HCT116 (cell line): ENCODE measurements around the gene MYO5C.

ENCODE experiments used
- CEBPB ChIP-seq: IDR thresholded peaks from 2 replicates; pipeline ENCODE4 v1.6.1; 2012; ENCODE audit warnings: low read depth
- EZH2phosphoT487 ChIP-seq: fragments of 200-600 bp; IDR thresholded peaks from 2 replicates; pipeline ENCODE4 v1.6.1; 2018; ENCODE audit warnings: antibody characterized with exemption, borderline replicate concordance
- FOSL1 ChIP-seq: IDR thresholded peaks from 2 replicates; pipeline ENCODE4 v1.6.1; 2012; ENCODE audit warnings: low read depth
- JUND ChIP-seq: IDR thresholded peaks from 2 replicates; pipeline ENCODE4 v1.6.1; 2012
- POLR2A ChIP-seq: IDR thresholded peaks from 2 replicates; pipeline ENCODE4 v1.7.0; 2011; ENCODE audit warnings: borderline replicate concordance; ENCODE audit not compliant: insufficient read depth, insufficient read length; ENCODE audit errors: extremely low read depth
- POLR2AphosphoS5 ChIP-seq: IDR thresholded peaks from 2 replicates; pipeline ENCODE4 v1.6.1; 2011; ENCODE audit warnings: mild to moderate bottlenecking, low read depth, low read length, moderate library complexity
- RAD21 ChIP-seq: IDR thresholded peaks from 2 replicates; pipeline ENCODE4 v1.6.1; 2012; ENCODE audit warnings: low read depth, mild to moderate bottlenecking
- SP1 ChIP-seq: IDR thresholded peaks from 2 replicates; pipeline ENCODE4 v1.6.1; 2012; ENCODE audit warnings: low read depth
- TF ChIP-seq, protein P1 (sequence below), 3 experiments: fragments of 200-600 bp in 1 of 3; sonication (generic) in 1 of 3; IDR thresholded peaks in 2 of 3; conservative IDR thresholded peaks in 1 of 3; 2 replicates each; pipeline ENCODE4 v1.5.1; 2012 to 2017; ENCODE audit warnings: low read depth in 2 of 3, low read length in 2 of 3, antibody characterized with exemption in 1 of 3, borderline replicate concordance in 1 of 3, control low read depth in 1 of 3, mild to moderate bottlenecking in 1 of 3, mixed read lengths in 1 of 3, mixed run types in 1 of 3, moderate library complexity in 1 of 3; ENCODE audit not compliant: insufficient read depth in 1 of 3
- TF ChIP-seq, protein P2 (sequence below): IDR thresholded peaks from 2 replicates; pipeline ENCODE4 v1.6.1; 2012; ENCODE audit warnings: low read depth

DNA sequence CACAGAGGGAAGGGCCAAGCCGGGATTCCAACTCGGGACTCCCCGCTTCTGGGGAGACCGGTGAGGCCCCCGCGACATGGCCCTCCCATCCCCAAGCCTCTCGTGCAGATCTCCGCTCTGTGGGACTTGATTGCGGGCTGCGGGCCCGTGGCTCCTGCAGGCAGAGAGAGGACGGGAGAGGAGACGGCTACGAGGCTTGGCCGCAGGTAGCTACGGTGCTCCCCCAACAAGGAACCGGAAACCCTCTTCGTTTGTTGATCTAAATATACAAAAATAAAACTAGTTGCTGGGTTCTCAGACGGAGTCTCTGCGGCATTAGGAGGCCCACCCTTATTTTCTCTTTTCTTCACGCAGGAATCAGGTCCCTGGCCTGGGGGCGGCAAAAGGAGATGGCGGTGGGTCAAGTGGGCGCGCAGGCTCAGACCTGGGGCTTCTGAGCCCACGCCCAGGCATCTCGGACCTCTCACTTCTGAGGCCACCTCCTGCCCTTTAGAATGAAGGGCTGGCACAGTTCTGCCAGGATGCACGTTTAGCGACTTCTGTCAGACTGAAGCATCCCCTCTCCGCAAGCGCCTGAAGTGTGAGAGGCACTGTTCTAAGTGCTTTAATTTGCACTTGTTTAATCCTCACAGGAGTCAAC is 115.3 kb downstream of the MYO5C start:
- TF ChIP-seq, protein P1, sequence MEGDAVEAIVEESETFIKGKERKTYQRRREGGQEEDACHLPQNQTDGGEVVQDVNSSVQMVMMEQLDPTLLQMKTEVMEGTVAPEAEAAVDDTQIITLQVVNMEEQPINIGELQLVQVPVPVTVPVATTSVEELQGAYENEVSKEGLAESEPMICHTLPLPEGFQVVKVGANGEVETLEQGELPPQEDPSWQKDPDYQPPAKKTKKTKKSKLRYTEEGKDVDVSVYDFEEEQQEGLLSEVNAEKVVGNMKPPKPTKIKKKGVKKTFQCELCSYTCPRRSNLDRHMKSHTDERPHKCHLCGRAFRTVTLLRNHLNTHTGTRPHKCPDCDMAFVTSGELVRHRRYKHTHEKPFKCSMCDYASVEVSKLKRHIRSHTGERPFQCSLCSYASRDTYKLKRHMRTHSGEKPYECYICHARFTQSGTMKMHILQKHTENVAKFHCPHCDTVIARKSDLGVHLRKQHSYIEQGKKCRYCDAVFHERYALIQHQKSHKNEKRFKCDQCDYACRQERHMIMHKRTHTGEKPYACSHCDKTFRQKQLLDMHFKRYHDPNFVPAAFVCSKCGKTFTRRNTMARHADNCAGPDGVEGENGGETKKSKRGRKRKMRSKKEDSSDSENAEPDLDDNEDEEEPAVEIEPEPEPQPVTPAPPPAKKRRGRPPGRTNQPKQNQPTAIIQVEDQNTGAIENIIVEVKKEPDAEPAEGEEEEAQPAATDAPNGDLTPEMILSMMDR (IDR thresholded peaks at IDR 0.05 in 2 of 3, conservative IDR thresholded peaks at IDR 0.05 in 1 of 3; ENCODE audit: borderline replicate concordance in 1 of 3, insufficient read depth in 1 of 3, low read depth in 2 of 3, low read length in 2 of 3) = no peak
- TF ChIP-seq RAD21 (no peak), FOSL1 (no peak), POLR2A (no peak), JUND (no peak), POLR2AphosphoS5 (no peak), CEBPB (no peak), EZH2phosphoT487 (no peak), SP1 (no peak)
- TF ChIP-seq, protein P2, sequence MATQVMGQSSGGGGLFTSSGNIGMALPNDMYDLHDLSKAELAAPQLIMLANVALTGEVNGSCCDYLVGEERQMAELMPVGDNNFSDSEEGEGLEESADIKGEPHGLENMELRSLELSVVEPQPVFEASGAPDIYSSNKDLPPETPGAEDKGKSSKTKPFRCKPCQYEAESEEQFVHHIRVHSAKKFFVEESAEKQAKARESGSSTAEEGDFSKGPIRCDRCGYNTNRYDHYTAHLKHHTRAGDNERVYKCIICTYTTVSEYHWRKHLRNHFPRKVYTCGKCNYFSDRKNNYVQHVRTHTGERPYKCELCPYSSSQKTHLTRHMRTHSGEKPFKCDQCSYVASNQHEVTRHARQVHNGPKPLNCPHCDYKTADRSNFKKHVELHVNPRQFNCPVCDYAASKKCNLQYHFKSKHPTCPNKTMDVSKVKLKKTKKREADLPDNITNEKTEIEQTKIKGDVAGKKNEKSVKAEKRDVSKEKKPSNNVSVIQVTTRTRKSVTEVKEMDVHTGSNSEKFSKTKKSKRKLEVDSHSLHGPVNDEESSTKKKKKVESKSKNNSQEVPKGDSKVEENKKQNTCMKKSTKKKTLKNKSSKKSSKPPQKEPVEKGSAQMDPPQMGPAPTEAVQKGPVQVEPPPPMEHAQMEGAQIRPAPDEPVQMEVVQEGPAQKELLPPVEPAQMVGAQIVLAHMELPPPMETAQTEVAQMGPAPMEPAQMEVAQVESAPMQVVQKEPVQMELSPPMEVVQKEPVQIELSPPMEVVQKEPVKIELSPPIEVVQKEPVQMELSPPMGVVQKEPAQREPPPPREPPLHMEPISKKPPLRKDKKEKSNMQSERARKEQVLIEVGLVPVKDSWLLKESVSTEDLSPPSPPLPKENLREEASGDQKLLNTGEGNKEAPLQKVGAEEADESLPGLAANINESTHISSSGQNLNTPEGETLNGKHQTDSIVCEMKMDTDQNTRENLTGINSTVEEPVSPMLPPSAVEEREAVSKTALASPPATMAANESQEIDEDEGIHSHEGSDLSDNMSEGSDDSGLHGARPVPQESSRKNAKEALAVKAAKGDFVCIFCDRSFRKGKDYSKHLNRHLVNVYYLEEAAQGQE = no peak
